HepG2 (cell line): ENCODE measurements around the gene VSX1.

Experiments
- BRCA1 ChIP-seq: sonication (generic); formaldehyde crosslinking; IDR thresholded peaks from 2 replicates; pipeline ENCODE4 v1.4.0; 2020; ENCODE audit warnings: missing genetic modification reagents
- POLR2A ChIP-seq, 2 experiments: IDR thresholded peaks; 2 replicates each; pipeline ENCODE4 v1.6.1; 2011; ENCODE audit warnings: low read depth in 2 of 2, low read length in 2 of 2, mild to moderate bottlenecking in 1 of 2, moderate library complexity in 1 of 2; ENCODE audit not compliant: insufficient read depth in 1 of 2
- SOX5 ChIP-seq: IDR thresholded peaks from 2 replicates; pipeline ENCODE4 v1.6.1; 2016; ENCODE audit warnings: borderline replicate concordance
- ZNF121 ChIP-seq: sonication (generic); formaldehyde crosslinking; IDR thresholded peaks from 2 replicates; pipeline ENCODE4 v1.5.0; 2020; ENCODE audit warnings: mild to moderate bottlenecking, missing genetic modification reagents
- ZNF224 ChIP-seq: sonication (generic); formaldehyde crosslinking; IDR thresholded peaks from 2 replicates; pipeline ENCODE4 v1.5.0; 2020; ENCODE audit warnings: mild to moderate bottlenecking, missing genetic modification reagents
- ZNF775 ChIP-seq: sonication (generic); formaldehyde crosslinking; IDR thresholded peaks from 2 replicates; pipeline ENCODE4 v1.4.0; 2020; ENCODE audit warnings: missing genetic modification reagents, mild to moderate bottlenecking, moderate library complexity, borderline replicate concordance
- TF ChIP-seq, protein P1 (sequence below): sonication (generic); formaldehyde crosslinking; conservative IDR thresholded peaks from 2 replicates; pipeline ENCODE4 v1.4.0; 2020; ENCODE audit warnings: mild to moderate bottlenecking, missing genetic modification reagents, moderate library complexity
- TF ChIP-seq, protein P2 (sequence below): sonication (generic); formaldehyde crosslinking; IDR thresholded peaks from 2 replicates; pipeline ENCODE4 v1.5.0; 2020; ENCODE audit warnings: mild to moderate bottlenecking, missing genetic modification reagents, moderate library complexity

DNA sequence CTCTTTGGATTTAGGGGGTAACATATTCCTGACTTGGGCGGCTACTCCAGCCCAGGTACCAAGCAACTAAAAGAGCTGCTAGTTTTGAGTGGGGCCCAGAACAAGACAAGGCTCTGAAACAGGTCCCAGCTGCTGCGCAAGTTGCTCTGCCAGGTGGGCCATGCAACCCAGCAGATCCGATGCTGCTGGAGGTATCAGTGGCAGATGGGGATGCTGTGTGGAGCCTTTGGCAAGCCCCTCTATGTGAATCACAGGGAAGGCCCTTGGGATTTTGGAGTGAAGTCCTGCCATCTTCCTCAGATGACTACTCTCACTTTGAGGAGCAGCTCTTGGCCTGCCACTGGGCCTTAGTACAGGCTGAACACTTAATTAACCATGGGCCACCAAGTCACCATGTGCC, 43.7 kb upstream of the VSX1 start:
- TF ChIP-seq BRCA1 (no peak), ZNF224 (CRISPR knock-in tag) (no peak), ZNF121 (CRISPR knock-in tag) (no peak), POLR2A (IDR thresholded peaks at IDR 0.05; ENCODE audit: insufficient read depth in 1 of 2, low read depth in 2 of 2, low read length in 2 of 2) (no peak), SOX5 (CRISPR knock-in tag) (no peak), ZNF775 (CRISPR knock-in tag) (no peak)
- TF ChIP-seq, protein P1, sequence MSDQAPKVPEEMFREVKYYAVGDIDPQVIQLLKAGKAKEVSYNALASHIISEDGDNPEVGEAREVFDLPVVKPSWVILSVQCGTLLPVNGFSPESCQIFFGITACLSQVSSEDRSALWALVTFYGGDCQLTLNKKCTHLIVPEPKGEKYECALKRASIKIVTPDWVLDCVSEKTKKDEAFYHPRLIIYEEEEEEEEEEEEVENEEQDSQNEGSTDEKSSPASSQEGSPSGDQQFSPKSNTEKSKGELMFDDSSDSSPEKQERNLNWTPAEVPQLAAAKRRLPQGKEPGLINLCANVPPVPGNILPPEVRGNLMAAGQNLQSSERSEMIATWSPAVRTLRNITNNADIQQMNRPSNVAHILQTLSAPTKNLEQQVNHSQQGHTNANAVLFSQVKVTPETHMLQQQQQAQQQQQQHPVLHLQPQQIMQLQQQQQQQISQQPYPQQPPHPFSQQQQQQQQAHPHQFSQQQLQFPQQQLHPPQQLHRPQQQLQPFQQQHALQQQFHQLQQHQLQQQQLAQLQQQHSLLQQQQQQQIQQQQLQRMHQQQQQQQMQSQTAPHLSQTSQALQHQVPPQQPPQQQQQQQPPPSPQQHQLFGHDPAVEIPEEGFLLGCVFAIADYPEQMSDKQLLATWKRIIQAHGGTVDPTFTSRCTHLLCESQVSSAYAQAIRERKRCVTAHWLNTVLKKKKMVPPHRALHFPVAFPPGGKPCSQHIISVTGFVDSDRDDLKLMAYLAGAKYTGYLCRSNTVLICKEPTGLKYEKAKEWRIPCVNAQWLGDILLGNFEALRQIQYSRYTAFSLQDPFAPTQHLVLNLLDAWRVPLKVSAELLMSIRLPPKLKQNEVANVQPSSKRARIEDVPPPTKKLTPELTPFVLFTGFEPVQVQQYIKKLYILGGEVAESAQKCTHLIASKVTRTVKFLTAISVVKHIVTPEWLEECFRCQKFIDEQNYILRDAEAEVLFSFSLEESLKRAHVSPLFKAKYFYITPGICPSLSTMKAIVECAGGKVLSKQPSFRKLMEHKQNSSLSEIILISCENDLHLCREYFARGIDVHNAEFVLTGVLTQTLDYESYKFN (CRISPR knock-in tag): no peak
- TF ChIP-seq, protein P2, sequence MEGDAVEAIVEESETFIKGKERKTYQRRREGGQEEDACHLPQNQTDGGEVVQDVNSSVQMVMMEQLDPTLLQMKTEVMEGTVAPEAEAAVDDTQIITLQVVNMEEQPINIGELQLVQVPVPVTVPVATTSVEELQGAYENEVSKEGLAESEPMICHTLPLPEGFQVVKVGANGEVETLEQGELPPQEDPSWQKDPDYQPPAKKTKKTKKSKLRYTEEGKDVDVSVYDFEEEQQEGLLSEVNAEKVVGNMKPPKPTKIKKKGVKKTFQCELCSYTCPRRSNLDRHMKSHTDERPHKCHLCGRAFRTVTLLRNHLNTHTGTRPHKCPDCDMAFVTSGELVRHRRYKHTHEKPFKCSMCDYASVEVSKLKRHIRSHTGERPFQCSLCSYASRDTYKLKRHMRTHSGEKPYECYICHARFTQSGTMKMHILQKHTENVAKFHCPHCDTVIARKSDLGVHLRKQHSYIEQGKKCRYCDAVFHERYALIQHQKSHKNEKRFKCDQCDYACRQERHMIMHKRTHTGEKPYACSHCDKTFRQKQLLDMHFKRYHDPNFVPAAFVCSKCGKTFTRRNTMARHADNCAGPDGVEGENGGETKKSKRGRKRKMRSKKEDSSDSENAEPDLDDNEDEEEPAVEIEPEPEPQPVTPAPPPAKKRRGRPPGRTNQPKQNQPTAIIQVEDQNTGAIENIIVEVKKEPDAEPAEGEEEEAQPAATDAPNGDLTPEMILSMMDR: no peak
